Glutamatergic neuron (in vitro differentiated cells): ENCODE data around the gene PISD. TPM values are rescaled to one million over a fixed set of nuclear protein-coding genes. Genes with fewer than 3 reads are reported as not detected.
"Not testable (repeated sequence)": the region's sequence is repeated elsewhere in the genome, so short reads cannot be mapped to it uniquely, and the experiment has no call there.

ENCODE experiments used
- DNase-seq: peaks from one replicate; pipeline ENCODE4 v3.0.0; 2022
- H3K27ac Mint-ChIP-seq: one replicate; pipeline ENCODE4 v1.8.0; 2020; ENCODE audit warnings: mild to moderate bottlenecking, mixed read lengths, inconsistent platforms; ENCODE audit not compliant: unreplicated experiment
- H3K27me3 Mint-ChIP-seq: one replicate; pipeline ENCODE4 v1.8.0; 2020; ENCODE audit warnings: mild to moderate bottlenecking, moderate library complexity, mixed read lengths, inconsistent platforms; ENCODE audit not compliant: unreplicated experiment
- H3K36me3 Mint-ChIP-seq: one replicate; pipeline ENCODE4 v1.8.0; 2020; ENCODE audit warnings: mild to moderate bottlenecking, mixed read lengths, inconsistent platforms; ENCODE audit not compliant: unreplicated experiment
- H3K4me1 Mint-ChIP-seq: one replicate; pipeline ENCODE4 v1.8.0; 2020; ENCODE audit warnings: mild to moderate bottlenecking, low read depth, mixed read lengths, inconsistent platforms; ENCODE audit not compliant: unreplicated experiment
- H3K4me3 Mint-ChIP-seq: one replicate; pipeline ENCODE4 v1.8.0; 2020; ENCODE audit warnings: mild to moderate bottlenecking, mixed read lengths, inconsistent platforms; ENCODE audit not compliant: unreplicated experiment
- H3K9me3 Mint-ChIP-seq: one replicate; pipeline ENCODE4 v1.8.0; 2020; ENCODE audit warnings: mild to moderate bottlenecking, moderate library complexity, mixed read lengths, inconsistent platforms; ENCODE audit not compliant: unreplicated experiment
- total RNA-seq: library from RNA; stranded (reverse); fragmentation: NEBNext Ultra II Directional; extraction: Animal tissue kit (Norgen Biotek cat#: 25700); gene quantifications from one replicate; pipeline ENCODE4 v1.2.1, GENCODE V29; 2021; ENCODE audit not compliant: unreplicated experiment
- TF ChIP-seq, protein P1 (sequence below): fragments of 200-600 bp; sonication (generic); IDR thresholded peaks from one replicate; pipeline ENCODE4 v1.5.0; 2021; ENCODE audit not compliant: partially characterized antibody, unreplicated experiment

The PISD gene
- total RNA-seq, 1 donor from 2014 or later: 60.9 TPM

DNA sequence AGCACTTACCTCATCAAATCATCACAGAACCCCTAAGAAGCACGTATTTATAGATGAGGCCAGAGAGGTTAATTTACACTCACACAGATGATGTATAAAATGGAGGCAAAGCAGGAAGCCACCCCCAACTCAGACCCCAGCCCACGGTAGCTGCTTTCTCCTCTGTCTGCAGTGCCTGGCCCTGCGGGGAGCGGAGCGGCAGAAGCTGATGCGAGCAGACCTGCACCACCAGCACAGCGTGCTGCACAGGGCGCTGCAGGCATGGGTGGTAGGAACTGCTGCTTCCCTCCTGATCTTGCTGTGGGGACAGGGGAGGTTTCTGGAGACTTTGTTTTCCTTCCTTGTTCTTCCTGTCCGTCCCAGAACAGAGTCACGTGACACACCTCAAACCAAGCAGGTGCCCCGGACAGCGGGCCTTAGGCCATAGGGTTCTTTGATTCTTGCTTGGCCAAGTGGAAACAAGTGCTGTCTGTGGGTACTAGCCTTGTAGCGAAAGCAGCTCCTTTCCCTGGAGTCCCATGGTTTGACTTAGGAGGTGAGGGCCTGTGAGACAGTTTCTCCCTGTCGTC lies 57.8 kb downstream of the PISD start:
- Mint-ChIP-seq H3K4me3 (no peak overlapping the region), H3K27ac (no peak overlapping the region), H3K36me3 (peaks cover 4% of the 10 kb centered on the region), H3K4me1 (peaks cover 4% of the 10 kb centered on the region), H3K9me3 (peaks cover 2% of the 10 kb centered on the region), H3K27me3 (no peaks in the 10 kb centered on the region)
- TF ChIP-seq, protein P1, sequence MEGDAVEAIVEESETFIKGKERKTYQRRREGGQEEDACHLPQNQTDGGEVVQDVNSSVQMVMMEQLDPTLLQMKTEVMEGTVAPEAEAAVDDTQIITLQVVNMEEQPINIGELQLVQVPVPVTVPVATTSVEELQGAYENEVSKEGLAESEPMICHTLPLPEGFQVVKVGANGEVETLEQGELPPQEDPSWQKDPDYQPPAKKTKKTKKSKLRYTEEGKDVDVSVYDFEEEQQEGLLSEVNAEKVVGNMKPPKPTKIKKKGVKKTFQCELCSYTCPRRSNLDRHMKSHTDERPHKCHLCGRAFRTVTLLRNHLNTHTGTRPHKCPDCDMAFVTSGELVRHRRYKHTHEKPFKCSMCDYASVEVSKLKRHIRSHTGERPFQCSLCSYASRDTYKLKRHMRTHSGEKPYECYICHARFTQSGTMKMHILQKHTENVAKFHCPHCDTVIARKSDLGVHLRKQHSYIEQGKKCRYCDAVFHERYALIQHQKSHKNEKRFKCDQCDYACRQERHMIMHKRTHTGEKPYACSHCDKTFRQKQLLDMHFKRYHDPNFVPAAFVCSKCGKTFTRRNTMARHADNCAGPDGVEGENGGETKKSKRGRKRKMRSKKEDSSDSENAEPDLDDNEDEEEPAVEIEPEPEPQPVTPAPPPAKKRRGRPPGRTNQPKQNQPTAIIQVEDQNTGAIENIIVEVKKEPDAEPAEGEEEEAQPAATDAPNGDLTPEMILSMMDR: no peak
- DNase-seq: no peak

DNA sequence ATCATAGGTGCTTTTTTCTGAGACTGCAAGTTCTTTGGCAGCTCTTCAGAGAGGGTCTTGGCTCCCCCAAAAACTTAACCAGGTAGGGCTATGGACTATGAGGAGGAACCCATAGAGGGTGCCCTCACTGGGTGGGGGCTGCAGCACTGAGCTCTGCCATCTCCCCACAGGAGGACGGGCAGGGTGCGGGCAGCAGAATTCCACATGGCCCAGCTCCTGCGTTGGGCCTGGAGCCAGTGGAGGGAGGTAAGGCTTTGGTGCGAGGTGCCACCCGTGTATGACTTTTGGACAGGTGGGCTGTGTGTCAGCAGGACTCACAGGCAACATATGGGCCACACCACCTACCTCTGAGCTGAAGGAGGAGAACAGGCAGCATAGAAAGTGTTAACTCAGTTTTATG lies 58.4 kb downstream of the PISD start:
- H3K36me3 Mint-ChIP-seq: peaks cover 4% of the 10 kb centered on the region
- peaks cover 2% of the 10 kb centered on the region for H3K9me3 Mint-ChIP-seq
- DNase-seq: no peak
- no peaks in the 10 kb centered on the region for H3K27me3 Mint-ChIP-seq
- no peak overlapping the region for H3K27ac Mint-ChIP-seq
- TF ChIP-seq, protein P1: no peak
- H3K4me1 Mint-ChIP-seq: peaks cover 4% of the 10 kb centered on the region
- H3K4me3 Mint-ChIP-seq: no peak overlapping the region

DNA sequence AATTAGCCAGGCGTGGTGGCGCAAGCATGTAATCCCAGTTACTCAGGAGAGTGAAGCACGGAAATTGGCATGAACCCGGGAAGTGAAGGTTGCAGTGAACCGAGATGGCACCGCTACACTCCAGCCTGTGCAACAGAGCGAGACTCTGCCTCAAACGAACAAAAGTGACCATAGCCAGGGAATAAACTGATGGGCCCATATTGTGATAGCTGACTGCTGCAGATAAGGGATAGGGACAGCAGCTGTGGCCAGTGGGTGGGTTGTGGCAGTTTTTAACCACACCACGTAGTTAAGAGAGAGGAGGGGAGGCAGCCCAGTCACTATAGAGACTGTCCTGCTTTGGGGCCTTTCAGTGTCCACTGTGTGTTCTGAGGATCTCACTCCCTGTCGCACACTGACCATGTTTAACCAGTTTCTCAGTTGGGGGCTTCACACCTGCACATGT lies 58.9 kb downstream of the PISD start:
- Mint-ChIP-seq H3K27ac (no peak overlapping the region), H3K9me3 (peaks cover 2% of the 10 kb centered on the region), H3K4me3 (no peak overlapping the region), H3K4me1 (peaks cover 4% of the 10 kb centered on the region), H3K27me3 (no peaks in the 10 kb centered on the region), H3K36me3 (no peaks in the 10 kb centered on the region)
- TF ChIP-seq, protein P1: no peak
- DNase-seq: no peak

DNA sequence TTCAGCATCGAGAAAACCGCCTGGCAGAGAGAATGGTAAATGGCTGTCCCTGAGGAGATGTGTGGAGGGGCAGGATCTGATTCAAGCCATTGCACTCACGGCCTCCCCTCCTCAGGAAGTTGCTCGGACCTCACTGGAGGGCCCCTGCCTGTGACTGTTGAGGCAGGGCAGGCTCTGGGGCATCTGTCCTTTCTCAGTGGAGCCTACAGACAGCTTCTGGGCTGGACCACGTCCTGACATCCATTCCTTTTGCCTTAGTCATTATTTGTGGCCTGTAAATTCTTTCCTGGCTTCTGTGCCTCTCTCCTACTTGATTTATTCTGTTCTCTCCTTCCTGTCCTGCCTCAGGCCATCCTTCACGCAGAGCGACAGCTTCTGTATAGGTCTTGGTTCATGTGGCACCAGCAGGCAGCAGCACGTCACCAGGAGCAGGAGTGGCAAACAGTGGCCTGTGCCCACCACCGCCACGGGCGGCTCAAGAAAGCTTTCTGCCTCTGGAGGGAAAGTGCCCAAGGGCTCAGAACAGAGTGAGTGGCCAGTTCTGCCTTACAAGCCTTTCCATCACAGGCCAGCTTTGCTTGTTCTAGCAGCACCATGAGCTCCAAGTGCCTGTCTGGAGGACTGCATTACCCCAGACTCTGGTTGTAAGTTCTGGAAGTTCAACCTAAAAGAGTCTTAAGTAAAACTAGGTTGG lies 59.6 kb downstream of the PISD start:
- H3K27me3 Mint-ChIP-seq: no peaks in the 10 kb centered on the region
- no peak overlapping the region for H3K4me3 Mint-ChIP-seq
- TF ChIP-seq, protein P1: no peak
- H3K4me1 Mint-ChIP-seq: peaks cover 4% of the 10 kb centered on the region
- no peak overlapping the region for H3K27ac Mint-ChIP-seq
- H3K36me3 Mint-ChIP-seq: no peaks in the 10 kb centered on the region
- H3K9me3 Mint-ChIP-seq: peaks cover 2% of the 10 kb centered on the region
- DNase-seq: no peak

DNA sequence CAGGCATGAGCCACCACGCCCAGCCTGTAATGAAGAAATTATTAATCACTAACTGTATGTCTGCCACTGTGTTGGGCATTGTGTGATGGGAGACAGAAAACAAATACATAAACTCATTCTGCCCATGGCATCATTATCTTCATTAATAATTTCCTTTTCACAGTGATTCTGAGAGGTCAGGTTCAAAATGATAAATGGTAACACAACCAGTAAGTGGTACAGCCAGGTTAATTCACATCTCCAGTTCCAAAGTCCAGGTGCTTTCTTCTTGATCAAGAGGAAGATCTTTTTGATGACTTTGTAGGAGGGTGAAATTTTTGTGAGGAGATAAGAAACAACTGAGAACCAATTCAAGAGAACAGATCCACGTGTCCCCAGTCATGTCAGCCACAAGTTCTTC lies 66.7 kb downstream of the PISD start:
- no peaks in the 10 kb centered on the region for H3K27me3 Mint-ChIP-seq

DNA sequence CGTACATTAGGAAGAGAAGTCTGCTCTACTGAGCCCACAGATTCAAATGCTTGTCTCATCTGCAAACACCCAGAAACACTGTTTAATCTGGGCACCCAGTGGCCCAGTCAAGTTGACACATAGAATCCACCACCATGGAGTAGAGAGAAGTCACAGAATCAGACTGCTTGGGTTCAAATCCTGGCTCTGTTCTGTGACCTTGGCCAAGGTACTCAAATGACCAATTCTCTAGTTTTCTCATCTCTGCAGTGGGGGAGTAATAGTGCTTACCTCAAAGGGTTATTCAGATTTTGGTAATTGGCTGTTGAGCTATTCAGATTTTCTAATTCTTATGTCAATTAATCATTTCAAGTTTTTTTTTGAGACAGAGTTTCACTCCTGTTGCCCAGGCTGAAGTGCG lies 71.9 kb downstream of the PISD start:
- H3K36me3 Mint-ChIP-seq, H3K9me3 Mint-ChIP-seq, H3K4me1 Mint-ChIP-seq, H3K27me3 Mint-ChIP-seq, H3K27ac Mint-ChIP-seq, DNase-seq, H3K4me3 Mint-ChIP-seq: not testable (repeated sequence)

More for the DNA sequence above, 66.7 kb downstream of the PISD start:
- DNase-seq: no peak
- no peaks in the 10 kb centered on the region for H3K36me3 Mint-ChIP-seq
- no peaks in the 10 kb centered on the region for H3K4me1 Mint-ChIP-seq
- TF ChIP-seq, protein P1: no peak
- H3K9me3 Mint-ChIP-seq: peaks cover 2% of the 10 kb centered on the region
- no peak overlapping the region for H3K4me3 Mint-ChIP-seq
- H3K27ac Mint-ChIP-seq: no peak overlapping the region
